PC-3 (cell line): ENCODE results near the gene TREML1. TPM values are rescaled to one million over a fixed set of nuclear protein-coding genes. Genes with fewer than 3 reads are reported as not detected.

Source experiments
- ATAC-seq: fragments of 200-7000 bp; cut with Tn5 transposase; 2 replicates; pipeline ENCODE4 v1.9.1; 2020; ENCODE audit warnings: mild to moderate bottlenecking, moderate library complexity
- BruUV-seq: library from RNA; stranded (reverse); fragments of 400-500 nt; replicated peaks from 2 replicates; lab custom pipeline; 2021; lab: Mats Ljungman, UMichigan
- CTCF ChIA-PET: fragments of 300-600 bp; sonication (Branson Sonifier 250); formaldehyde crosslinking; loops from one replicate; lab custom pipeline; 2022; ENCODE audit warnings: antibody characterized with exemption; lab: Charles Lee
- POLR2A ChIA-PET: fragments of 300-600 bp; sonication (Branson Sonifier 250); formaldehyde crosslinking; loops from one replicate; lab custom pipeline; 2022; ENCODE audit warnings: antibody characterized with exemption; ENCODE audit not compliant: unreplicated experiment; lab: Charles Lee
- DNase-seq: peaks from one replicate; pipeline ENCODE4 v3.0.0-alpha.2; 2015
- H2AFZ ChIP-seq: fragments of 300-600 bp; sonication (generic); 2 replicates; pipeline ENCODE4 v1.6.0; 2016; ENCODE audit warnings: antibody characterized with exemption, low read length
- H3F3A ChIP-seq: fragments of 300-600 bp; sonication (generic); one replicate; pipeline ENCODE4 v1.6.0; 2017; ENCODE audit warnings: antibody characterized with exemption, low read length, control low read depth, mild to moderate bottlenecking; ENCODE audit not compliant: unreplicated experiment
- H3K27ac ChIP-seq: fragments of 300-600 bp; sonication (generic); 2 replicates; pipeline ENCODE4 v1.5.1; 2016; ENCODE audit warnings: mild to moderate bottlenecking, low read length
- H3K27me3 ChIP-seq: fragments of 300-600 bp; sonication (generic); 2 replicates; pipeline ENCODE4 v1.6.1; 2016; ENCODE audit warnings: low read length, mixed read lengths
- H3K36me3 ChIP-seq: fragments of 300-600 bp; sonication (generic); 2 replicates; pipeline ENCODE4 v1.6.1; 2016; ENCODE audit warnings: low read depth, mixed run types, low read length, mixed read lengths
- H3K4me1 ChIP-seq: fragments of 300-600 bp; sonication (generic); 2 replicates; pipeline ENCODE4 v1.5.1; 2016; ENCODE audit warnings: low read length; ENCODE audit not compliant: insufficient read depth
- H3K4me2 ChIP-seq: fragments of 300-600 bp; sonication (generic); 2 replicates; pipeline ENCODE4 v1.6.0; 2016; ENCODE audit warnings: low read length
- H3K4me3 ChIP-seq: fragments of 300-600 bp; sonication (generic); 2 replicates; pipeline ENCODE4 v1.5.1; 2016; ENCODE audit warnings: mild to moderate bottlenecking, low read length, mixed read lengths
- H3K79me2 ChIP-seq: fragments of 300-600 bp; sonication (generic); 2 replicates; pipeline ENCODE4 v1.6.1; 2017; ENCODE audit warnings: low read length, mixed read lengths
- H3K9ac ChIP-seq: fragments of 300-600 bp; sonication (generic); 2 replicates; pipeline ENCODE4 v1.6.0; 2016; ENCODE audit warnings: mild to moderate bottlenecking, low read length
- H3K9me2 ChIP-seq: fragments of 300-600 bp; sonication (generic); replicated peaks from 2 replicates; pipeline ENCODE4 v1.6.1; 2016; ENCODE audit warnings: mixed run types, low read length, mixed read lengths
- H3K9me3 ChIP-seq: fragments of 300-600 bp; sonication (generic); 2 replicates; pipeline ENCODE4 v1.6.1; 2016; ENCODE audit warnings: low read length, mixed read lengths
- H4K20me1 ChIP-seq: fragments of 300-600 bp; sonication (generic); 2 replicates; pipeline ENCODE4 v1.6.1; 2016; ENCODE audit warnings: low read length, mixed read lengths
- CTCF ChIP-seq: fragments of 300-600 bp; sonication (generic); conservative IDR thresholded peaks from 2 replicates; pipeline ENCODE4 v1.5.1; 2017; ENCODE audit warnings: antibody characterized with exemption, low read depth, mild to moderate bottlenecking, low read length
- EZH2 ChIP-seq: fragments of 300-600 bp; sonication (generic); IDR thresholded peaks from one replicate; pipeline ENCODE4 v1.6.1; 2017; ENCODE audit warnings: antibody characterized with exemption, mild to moderate bottlenecking, low read length; ENCODE audit not compliant: unreplicated experiment
- EZH2phosphoT487 ChIP-seq: fragments of 300-600 bp; sonication (generic); IDR thresholded peaks from 2 replicates; pipeline ENCODE4 v1.6.1; 2018; ENCODE audit warnings: mild to moderate bottlenecking, antibody characterized with exemption, low read length, borderline replicate concordance
- intact Hi-C: fragments of 100-400 bp; cut with micrococcal nuclease; formaldehyde crosslinking; loops from 2 replicates; pipeline ENCODE4 v1.9.0; 2023
- total RNA-seq: library from RNA; depleted of rRNA; stranded (reverse); fragments of >200 nt; gene quantifications from 2 replicates; pipeline ENCODE4 v1.2.3, GENCODE V29; 2014

TREML1 gene
- total RNA-seq, 1 experiment from 2014 or later: not detected

GRCh38 chr6:41200901-41201763 lies 47.0 kb upstream of the TREML1 start, which contains the start of gene TREML2:
Gene TREML2, minus strand, starts transcription at chr6:41201149. Its CDS starts 141 bp downstream, at chr6:41201008.
- Histone ChIP-seq H3K9me2 (no peaks in the 10 kb centered on the region), H3F3A (no peaks in the 10 kb centered on the region), H4K20me1 (no peaks in the 10 kb centered on the region), H3K4me2 (no peak within 1 kb of the TSS), H3K4me1 (no peaks in the 10 kb centered on the region), H3K79me2 (no peaks in the 10 kb centered on the region), H3K9ac (no peak within 1 kb of the TSS), H3K36me3 (no peaks in the 10 kb centered on the region), H2AFZ (no peak within 1 kb of the TSS), H3K4me3 (no peak within 1 kb of the TSS), H3K27me3 (peaks cover 63% of the 10 kb centered on the region), H3K9me3 (no peaks in the 10 kb centered on the region), H3K27ac (no peak within 1 kb of the TSS)
- TF ChIP-seq EZH2phosphoT487: no peak
- no peak for TF ChIP-seq CTCF
- TF ChIP-seq EZH2: no peak
- POLR2A ChIA-PET: no interaction called here
- no peak for DNase-seq
- no TSS peak for BruUV-seq
- CTCF ChIA-PET: no interaction called here
- ATAC-seq: no peak
- intact Hi-C loops: no loop called here

- no peak for ATAC-seq
Measured at GRCh38 chr6:41200296-41200900, 46.3 kb upstream of the TREML1 start.

More at GRCh38 chr6:41200296-41200900, 46.3 kb upstream of the TREML1 start:
- H3K9me2 ChIP-seq: no peaks in the 10 kb centered on the region
- H2AFZ ChIP-seq: no peak overlapping the region
- no peaks in the 10 kb centered on the region for H4K20me1 ChIP-seq
- no peak overlapping the region for H3K27ac ChIP-seq
- intact Hi-C loops: no loop called here
- H3K79me2 ChIP-seq: no peaks in the 10 kb centered on the region
- no peaks in the 10 kb centered on the region for H3F3A ChIP-seq
- H3K9ac ChIP-seq: no peak overlapping the region
- no peak overlapping the region for H3K4me2 ChIP-seq
- TF ChIP-seq CTCF (no peak), EZH2phosphoT487 (no peak), EZH2 (no peak)
- DNase-seq: no peak
- ChIA-PET CTCF (no interaction called here), POLR2A (no interaction called here)
- peaks cover 65% of the 10 kb centered on the region for H3K27me3 ChIP-seq
- no peak overlapping the region for H3K4me3 ChIP-seq
- H3K36me3 ChIP-seq: no peaks in the 10 kb centered on the region
- H3K4me1 ChIP-seq: no peaks in the 10 kb centered on the region
- BruUV-seq: no TSS peak
- no peaks in the 10 kb centered on the region for H3K9me3 ChIP-seq
